HG03378 (cell line): ENCODE measurements around the gene DNAH9.

Experiments used
- ATAC-seq: cut with Tn5 transposase; IDR thresholded peaks from one replicate; pipeline ENCODE4 v1.9.1; 2021; ENCODE audit warnings: mild to moderate bottlenecking, moderate library complexity; ENCODE audit not compliant: unreplicated experiment

DNAH9 gene

GRCh38 chr17:11598274-11599221 lies at the start of gene DNAH9:
TSS of gene DNAH9 (plus strand) at chr17:11598470. CDS start at chr17:11598499, 29 bp downstream.
- ATAC-seq, result no peak

GRCh38 chr17:11550431-11550830 lies 47.8 kb upstream of the DNAH9 start:
- no peak for ATAC-seq

GRCh38 chr17:11551442-11551841 lies 46.8 kb upstream of the DNAH9 start:
- no peak for ATAC-seq

- ATAC-seq, result no peak
Measured at GRCh38 chr17:11553135-11553534, 45.1 kb upstream of the DNAH9 start.

GRCh38 chr17:11554042-11554441 lies 44.2 kb upstream of the DNAH9 start:
- ATAC-seq, result no peak

GRCh38 chr17:11554542-11554941 lies 43.7 kb upstream of the DNAH9 start:
- no peak for ATAC-seq

- no peak for ATAC-seq
Measured at GRCh38 chr17:11555530-11555929, 42.7 kb upstream of the DNAH9 start.

GRCh38 chr17:11557727-11558452 lies 40.4 kb upstream of the DNAH9 start:
- ATAC-seq, result no peak

- ATAC-seq, result no peak
Measured at GRCh38 chr17:11558681-11559234, 39.5 kb upstream of the DNAH9 start.

- no peak for ATAC-seq
Measured at GRCh38 chr17:11559601-11560000, 38.7 kb upstream of the DNAH9 start.

GRCh38 chr17:11561281-11561680 lies 37.0 kb upstream of the DNAH9 start:
- ATAC-seq, result no peak

GRCh38 chr17:11561702-11562101 lies 36.6 kb upstream of the DNAH9 start:
- ATAC-seq, result no peak

- no peak for ATAC-seq
Measured at GRCh38 chr17:11564589-11565380, 33.5 kb upstream of the DNAH9 start.

GRCh38 chr17:11565591-11565990 lies 32.7 kb upstream of the DNAH9 start:
- ATAC-seq, result no peak

GRCh38 chr17:11578998-11579397 lies 19.3 kb upstream of the DNAH9 start:
- ATAC-seq, result no peak

GRCh38 chr17:11580677-11581076 lies 17.6 kb upstream of the DNAH9 start:
- no peak for ATAC-seq

GRCh38 chr17:11582217-11582616 lies 16.1 kb upstream of the DNAH9 start:
- no peak for ATAC-seq

GRCh38 chr17:11583306-11583992 lies 14.8 kb upstream of the DNAH9 start:
- ATAC-seq, result no peak

- no peak for ATAC-seq
Measured at GRCh38 chr17:11589716-11590115, 8.6 kb upstream of the DNAH9 start.

GRCh38 chr17:11601661-11602060 lies 3.4 kb downstream of the DNAH9 start:
- no peak for ATAC-seq
